ENCODE results near the gene U2AF2. TPM values are rescaled to one million over a fixed set of nuclear protein-coding genes. Genes with fewer than 3 reads are reported as not detected.

U2AF2 gene
- total and polyA plus RNA-seq, 9 of the 15 experiments (the other 6 are each of a cell fraction or from before 2014, with no cell fraction given) = 3.0 to 331 (median 157) TPM

- Histone ChIP-seq H4K20me1 (replicated peaks; ENCODE audit: control insufficient read depth, insufficient read depth, low read length) (peaks cover 41% of the 10 kb centered on the region), H3K9me3 (replicated peaks; ENCODE audit: control insufficient read depth, insufficient read depth, low read depth, low read length) (no peaks in the 10 kb centered on the region)
Observed at GRCh38 chr19:55675661-55676354, 21.0 kb downstream of the U2AF2 start.

More at GRCh38 chr19:55675661-55676354, 21.0 kb downstream of the U2AF2 start:
- TF ChIP-seq THRB (CRISPR knock-in tag; conservative IDR thresholded peaks at IDR 0.05) = 0 out of 2 replicates have a peak, but pooled peaks have one; percentile 44
- no peak for TF ChIP-seq KLF6 (CRISPR knock-in tag; IDR thresholded peaks at IDR 0.05; ENCODE audit: borderline replicate concordance)
- TF ChIP-seq C11orf30 (IDR thresholded peaks at IDR 0.05; ENCODE audit: low read depth) = peak; percentile 55
- TF ChIP-seq ZNF316 (IDR thresholded peaks at IDR 0.05) = peak; percentile 77
- 0 out of 2 replicates have a peak, but pooled peaks have one; percentile 27 for TF ChIP-seq ELF1 (tag; IDR thresholded peaks at IDR 0.05)
- no peak for TF ChIP-seq ZC3H8 (IDR thresholded peaks at IDR 0.05)
- TF ChIP-seq CHD1 (IDR thresholded peaks at IDR 0.05; ENCODE audit: low read length) = peak; percentile 4
- no peak for TF ChIP-seq ZBTB8A (IDR thresholded peaks at IDR 0.05; ENCODE audit: partially characterized antibody)
- TF ChIP-seq ZBTB26 (CRISPR knock-in tag; IDR thresholded peaks at IDR 0.05) = 0 out of 2 replicates have a peak, but pooled peaks have one; percentile 40
- TF ChIP-seq ELF4 (CRISPR knock-in tag; IDR thresholded peaks at IDR 0.05) = 0 out of 2 replicates have a peak, but pooled peaks have one; percentile 16
- TF ChIP-seq NKRF (IDR thresholded peaks at IDR 0.05; ENCODE audit: borderline replicate concordance) = peak; percentile 2; the same call in 1 of the 2 replicates
- TF ChIP-seq ZNF589 (CRISPR knock-in tag; IDR thresholded peaks at IDR 0.05; ENCODE audit: low read depth) = no peak
- TF ChIP-seq JUN (IDR thresholded peaks at IDR 0.05; ENCODE audit: borderline replicate concordance, low read depth, low read length) = no peak
- 0 out of 2 replicates have a peak, but pooled peaks have one; percentile 4 for TF ChIP-seq JUN (CRISPR knock-in tag; IDR thresholded peaks at IDR 0.05; ENCODE audit: borderline replicate concordance)
- Histone ChIP-seq H3K4me2 (ENCODE audit: insufficient read depth, low read length) (peak overlapping the region; percentile 89), H3K4me1 (replicated peaks in 1 of 2; ENCODE audit: control insufficient read depth in 2 of 2, insufficient read depth in 2 of 2, low read length in 2 of 2) (peaks cover 46 to 76% of the 10 kb centered on the region in 2 experiments), H3K27ac (ENCODE audit: extremely low read depth, low read depth, low read length) (peak overlapping the region; percentile 83), H3K4me3 (peak overlapping the region; percentile 83), H3K9ac (ENCODE audit: insufficient read depth in 1 of 2, low read depth in 2 of 2, low read length in 2 of 2) (peak overlapping the region; percentile 81 to 98), H3K36me3 (ENCODE audit: control insufficient read depth, insufficient read depth, low read length) (peaks cover 82% of the 10 kb centered on the region; the same call in 2 of the 3 replicates), H3K9me1 (ENCODE audit: control insufficient read depth, insufficient read depth, low read length) (peaks cover 6% of the 10 kb centered on the region), H3K79me2 (ENCODE audit: control insufficient read depth, insufficient read depth, low read length) (peaks cover 91% of the 10 kb centered on the region), H3K27me3 (ENCODE audit: control insufficient read depth in 2 of 2, insufficient read depth in 2 of 2, low read length in 2 of 2) (no peaks in the 10 kb centered on the region), H2AFZ (ENCODE audit: low read depth, low read length) (no peak overlapping the region)
- DNase-seq (ENCODE audit: extremely low read depth in 1 of 4, low spot score in 3 of 4) (no peak), FAIRE-seq (peak; percentile 23), ATAC-seq (no peak)
- WGBS (ENCODE audit: insufficient coverage, low coverage, missing lambda C conversion rate) = 4% methylated on average over 16 of the region's 16 CpGs
- BruUV-seq (replicated peaks) = no TSS peak
- intact Hi-C loops (cut with micrococcal nuclease) = no loop called here
- ChIA-PET POLR2A (interaction anchor here (0.9 to 1.6 kb wide), 5 partner anchors 13 to 51 kb away, joined by 3 to 7 read pairs (median 4); partner anchors contain the start of genes U2AF2 and ZNF784), CTCF (ENCODE audit: low intra/inter-chr PET ratio) (no interaction called here)
- in situ Hi-C loops (cut with MboI) = no loop called here

Data from K562 (cell line).